PC-9 (cell line): ENCODE data around the gene PPP1R37. TPM values are rescaled to one million over a fixed set of nuclear protein-coding genes. Genes with fewer than 3 reads are reported as not detected.

Experiments
- BruUV-seq: library from RNA; stranded (reverse); fragments of 400-500 nt; replicated peaks from 2 replicates; lab custom pipeline; 2021; lab: Mats Ljungman, UMichigan
- CTCF ChIA-PET: fragments of 300-600 bp; sonication (Branson Sonifier 250); formaldehyde crosslinking; loops from one replicate; lab custom pipeline; 2022; ENCODE audit warnings: antibody characterized with exemption; lab: Charles Lee
- POLR2A ChIA-PET: fragments of 300-600 bp; sonication (Branson Sonifier 250); formaldehyde crosslinking; loops from one replicate; lab custom pipeline; 2022; ENCODE audit warnings: antibody characterized with exemption; ENCODE audit not compliant: unreplicated experiment; lab: Charles Lee
- DNase-seq, 2 experiments: peaks; one replicate each; pipeline versions ENCODE4 v3.0.0 to v3.0.0-alpha.2; 2015 to 2022; ENCODE audit warnings: mixed read lengths in 1 of 2
- H2AFZ ChIP-seq: fragments of 200-600 bp; sonication (generic); 2 replicates; pipeline ENCODE4 v1.8.1; 2017; ENCODE audit warnings: antibody characterized with exemption
- H3F3A ChIP-seq: fragments of 200-600 bp; sonication (generic); 2 replicates; pipeline ENCODE4 v1.8.1; 2017; ENCODE audit warnings: antibody characterized with exemption, mild to moderate bottlenecking, low read depth; ENCODE audit not compliant: insufficient read depth
- H3K27ac ChIP-seq: fragments of 200-600 bp; sonication (generic); 2 replicates; pipeline ENCODE4 v1.6.1; 2016; ENCODE audit warnings: mixed run types
- H3K27me3 ChIP-seq: fragments of 200-600 bp; sonication (generic); 2 replicates; pipeline ENCODE4 v1.6.1; 2016; ENCODE audit warnings: low read depth, mixed run types; ENCODE audit not compliant: insufficient read depth
- H3K36me3 ChIP-seq: fragments of 200-600 bp; sonication (generic); 2 replicates; pipeline ENCODE4 v1.6.1; 2016; ENCODE audit warnings: low read depth, mixed run types
- H3K4me1 ChIP-seq: fragments of 200-600 bp; sonication (generic); replicated peaks from 2 replicates; pipeline ENCODE4 v1.6.1; 2016; ENCODE audit warnings: mixed run types; ENCODE audit not compliant: insufficient read depth
- H3K4me2 ChIP-seq: fragments of 200-600 bp; sonication (generic); 2 replicates; pipeline ENCODE4 v1.6.1; 2017; ENCODE audit warnings: mixed run types
- H3K4me3 ChIP-seq: fragments of 200-600 bp; sonication (generic); 2 replicates; pipeline ENCODE4 v1.6.1; 2016; ENCODE audit warnings: mixed run types
- H3K79me2 ChIP-seq: fragments of 200-600 bp; sonication (generic); 2 replicates; pipeline ENCODE4 v1.6.1; 2017; ENCODE audit warnings: low read depth, mixed run types
- H3K9me2 ChIP-seq: fragments of 200-600 bp; sonication (generic); 2 replicates; pipeline ENCODE4 v1.8.1; 2017; ENCODE audit warnings: mild to moderate bottlenecking; ENCODE audit not compliant: insufficient read depth
- H3K9me3 ChIP-seq: fragments of 200-600 bp; sonication (generic); 2 replicates; pipeline ENCODE4 v1.8.1; 2016; ENCODE audit warnings: low read depth; ENCODE audit not compliant: insufficient read depth
- H4K20me1 ChIP-seq: fragments of 200-600 bp; sonication (generic); 2 replicates; pipeline ENCODE4 v1.8.1; 2017; ENCODE audit not compliant: insufficient read depth
- CTCF ChIP-seq: fragments of 200-600 bp; sonication (generic); conservative IDR thresholded peaks from 2 replicates; pipeline ENCODE4 v1.6.1; 2017; ENCODE audit warnings: mixed run types, antibody characterized with exemption, mild to moderate bottlenecking, moderate library complexity
- EZH2 ChIP-seq: fragments of 200-600 bp; sonication (generic); IDR thresholded peaks from 2 replicates; pipeline ENCODE4 v1.8.0; 2017; ENCODE audit warnings: antibody characterized with exemption, low read depth
- intact Hi-C: fragments of 100-400 bp; cut with micrococcal nuclease; formaldehyde crosslinking; loops from one replicate; pipeline ENCODE4 v1.10.0; 2022; ENCODE audit not compliant: unreplicated experiment
- total RNA-seq: library from RNA; stranded (reverse); gene quantifications from 2 replicates; pipeline ENCODE4 v1.2.3, GENCODE V29; 2021

Gene PPP1R37
- total RNA-seq, 1 experiment from 2014 or later: 41.1 TPM

GRCh38 chr19:45177817-45178261 is 84.9 kb downstream of the PPP1R37 start, which contains the start of gene TRAPPC6A:
Gene TRAPPC6A (minus strand): TSS chr19:45178237. CDS start chr19:45178218, 19 bp downstream.
- no peaks in the 10 kb centered on the region for H3K9me3 ChIP-seq
- peaks cover 4% of the 10 kb centered on the region; the same call in 1 of the 2 replicates for H4K20me1 ChIP-seq
- H3K4me2 ChIP-seq: peak within 1 kb of the TSS; percentile 98
- intact Hi-C loops: loop anchor here (1.0 to 2.0 kb wide), 2 partner anchors 28 to 85 kb away; partner anchors contain the start of gene PPP1R37
- peaks cover 48% of the 10 kb centered on the region for H3K79me2 ChIP-seq
- H3K4me3 ChIP-seq: peak within 1 kb of the TSS; percentile 86
- ChIA-PET CTCF (no interaction called here), POLR2A (interaction anchor here (0.6 to 1.2 kb wide), 8 partner anchors 10 to 1644 kb away, joined by 3 to 9 read pairs (median 6); partner anchors contain the start of gene PPP1R13L)
- H3K27me3 ChIP-seq: no peaks in the 10 kb centered on the region
- H3K27ac ChIP-seq: peak within 1 kb of the TSS; percentile 84
- peak in 1 of 2 experiments; percentile 84 for DNase-seq
- BruUV-seq: TSS peak; percentile 72
- peaks cover 33% of the 10 kb centered on the region; the same call in 1 of the 2 replicates for H3F3A ChIP-seq
- no peak for TF ChIP-seq CTCF
- TF ChIP-seq EZH2: no peak
- H3K9me2 ChIP-seq: no peaks in the 10 kb centered on the region
- peak within 1 kb of the TSS; percentile 95 for H2AFZ ChIP-seq
- peaks cover 33% of the 10 kb centered on the region for H3K4me1 ChIP-seq
- H3K36me3 ChIP-seq: no peaks in the 10 kb centered on the region

GRCh38 chr19:45178262-45179071 is 85.5 kb downstream of the PPP1R37 start, which contains the start of gene BLOC1S3:
Gene BLOC1S3 (plus strand): TSS chr19:45178784. CDS start chr19:45179297, 513 bp downstream.
- Histone ChIP-seq H3K9me3 (no peaks in the 10 kb centered on the region), H3K79me2 (peaks cover 48% of the 10 kb centered on the region), H3K9me2 (no peaks in the 10 kb centered on the region), H3K4me2 (peak within 1 kb of the TSS; percentile 98), H4K20me1 (peaks cover 4% of the 10 kb centered on the region; the same call in 1 of the 2 replicates), H3F3A (peaks cover 35% of the 10 kb centered on the region; the same call in 1 of the 2 replicates), H3K4me1 (peaks cover 39% of the 10 kb centered on the region), H2AFZ (peak within 1 kb of the TSS; percentile 95), H3K36me3 (no peaks in the 10 kb centered on the region), H3K4me3 (peak within 1 kb of the TSS; percentile 86), H3K27ac (peak within 1 kb of the TSS; percentile 84), H3K27me3 (no peaks in the 10 kb centered on the region)
- intact Hi-C loops: loop anchor here (1.0 to 2.0 kb wide), 2 partner anchors 28 to 86 kb away; partner anchors contain the start of gene PPP1R37
- TF ChIP-seq CTCF: peak; percentile 61
- TF ChIP-seq EZH2: no peak
- peak; percentile 100 for DNase-seq
- no TSS peak for BruUV-seq
- ChIA-PET POLR2A (interaction anchor here (0.6 to 1.2 kb wide), 7 partner anchors 11 to 1645 kb away, joined by 3 to 9 read pairs (median 5); partner anchors contain the start of gene PPP1R13L), CTCF (interaction anchor here (0.6 to 0.7 kb wide), 3 partner anchors 53 to 402 kb away, joined by 3 to 4 read pairs (median 4); no protein-coding TSS in a partner anchor)
